Measurements from ENCODE around the gene FRMD8. TPM values are rescaled to one million over a fixed set of nuclear protein-coding genes. Genes with fewer than 3 reads are reported as not detected.

FRMD8 gene
- total and polyA plus RNA-seq, 9 of the 15 experiments (the other 6 are each of a cell fraction or from before 2014, with no cell fraction given) = 4.5 to 54.5 (median 15.8) TPM

- TF ChIP-seq CTBP1 (IDR thresholded peaks at IDR 0.05; ENCODE audit: borderline replicate concordance) (no peak; the same call in 1 of the 2 replicates), GTF2A2 (tag; IDR thresholded peaks at IDR 0.05) (no peak), ZNF316 (IDR thresholded peaks at IDR 0.05) (peak; percentile 63), GATAD2B (IDR thresholded peaks at IDR 0.05; ENCODE audit: borderline replicate concordance) (no peak), FOXA1 (IDR thresholded peaks at IDR 0.05; ENCODE audit: borderline replicate concordance) (no peak), GTF2E2 (tag; IDR thresholded peaks at IDR 0.05) (peak; percentile 74; the same call in 1 of the 2 replicates), RUNX1 (IDR thresholded peaks at IDR 0.05; ENCODE audit: low read depth) (no peak), ZNF76 (CRISPR knock-in tag; IDR thresholded peaks at IDR 0.05; ENCODE audit: borderline replicate concordance) (no peak), MXI1 (IDR thresholded peaks at IDR 0.05; ENCODE audit: low read depth, low read length) (peak; percentile 10), BRD4 (IDR thresholded peaks at IDR 0.05) (no peak; the same call in 1 of the 2 replicates), HNRNPUL1 (IDR thresholded peaks at IDR 0.05; ENCODE audit: low read length) (peak; percentile 93), ZNF280B (CRISPR knock-in tag; IDR thresholded peaks at IDR 0.05) (no peak), ZNF639 (CRISPR knock-in tag; conservative IDR thresholded peaks at IDR 0.05 in 1 of 2, IDR thresholded peaks at IDR 0.05 in 1 of 2) (no peak), SRSF7 (optimal IDR thresholded peaks at IDR 0.05; ENCODE audit: low read depth, low read length) (no peak), PTBP1 (IDR thresholded peaks at IDR 0.05; ENCODE audit: low read depth, low read length) (no peak; the same call in 1 of the 2 replicates), PATZ1 (CRISPR knock-in tag; IDR thresholded peaks at IDR 0.05; ENCODE audit: borderline replicate concordance) (peak; percentile 20; the same call in 1 of the 2 replicates), ZNF717 (CRISPR knock-in tag; IDR thresholded peaks at IDR 0.05) (no peak), CBFA2T2 (conservative IDR thresholded peaks at IDR 0.05) (no peak), TAF15 (IDR thresholded peaks at IDR 0.05; ENCODE audit: low read depth, low read length) (no peak), U2AF1 (optimal IDR thresholded peaks at IDR 0.05; ENCODE audit: low read depth, low read length) (peak; percentile 12), NR3C1 (CRISPR knock-in tag; IDR thresholded peaks at IDR 0.05) (no peak), CBX2 (IDR thresholded peaks at IDR 0.05; ENCODE audit: insufficient read depth, low read length, poor library complexity, severe bottlenecking) (no peak), ETS1 (conservative IDR thresholded peaks at IDR 0.05; ENCODE audit: control insufficient read depth, low read depth, low read length) (no peak)
Measured at GRCh38 chr11:65425105-65425970, 38.9 kb downstream of the FRMD8 start (continued).

All from K562 (cell line).